NCI-H524 (cell line): ENCODE data around the gene COG5.

ENCODE experiments used
- DNase-seq, 2 experiments: peaks; one replicate each; lab custom pipeline; 2025; lab: John Stamatoyannopoulos, UW

COG5 gene

GRCh38 chr7:107505997-107506673 lies 57.6 kb downstream of the COG5 start:
- DNase-seq: no peak

- no peak for DNase-seq
These were observed 58.4 kb downstream of the COG5 start for GRCh38 chr7:107505362-107505761.

- DNase-seq: no peak
These were observed 60.0 kb downstream of the COG5 start for GRCh38 chr7:107503687-107504086.

- no peak for DNase-seq
These were observed 60.9 kb downstream of the COG5 start for GRCh38 chr7:107502797-107503196.

GRCh38 chr7:107502154-107502553 lies 61.6 kb downstream of the COG5 start:
- DNase-seq: no peak

- DNase-seq: peak in 1 of 2 experiments; percentile 39
These were observed 62.1 kb downstream of the COG5 start for GRCh38 chr7:107501593-107501992.

- no peak for DNase-seq
These were observed 64.0 kb downstream of the COG5 start for GRCh38 chr7:107499731-107500130.

- DNase-seq: no peak
These were observed 68.2 kb downstream of the COG5 start for GRCh38 chr7:107495516-107495915.

- DNase-seq: no peak
These were observed 68.8 kb downstream of the COG5 start for GRCh38 chr7:107494884-107495283.

- no peak for DNase-seq
These were observed 69.4 kb downstream of the COG5 start for GRCh38 chr7:107494315-107494751.

GRCh38 chr7:107492875-107493274 lies 70.8 kb downstream of the COG5 start:
- DNase-seq: no peak

- DNase-seq: no peak
These were observed 77.7 kb downstream of the COG5 start for GRCh38 chr7:107486041-107486440.

GRCh38 chr7:107482571-107482970 lies 81.1 kb downstream of the COG5 start:
- DNase-seq: no peak

- no peak for DNase-seq
These were observed 82.8 kb downstream of the COG5 start for GRCh38 chr7:107480932-107481331.

- DNase-seq: no peak
These were observed 84.4 kb downstream of the COG5 start for GRCh38 chr7:107479303-107479702.

- DNase-seq: no peak
These were observed 89.6 kb downstream of the COG5 start for GRCh38 chr7:107474104-107474521.

GRCh38 chr7:107472116-107472515 lies 91.6 kb downstream of the COG5 start:
- DNase-seq: no peak

- no peak for DNase-seq
These were observed 92.2 kb downstream of the COG5 start for GRCh38 chr7:107471292-107472070.

- no peak for DNase-seq
These were observed 93.8 kb downstream of the COG5 start, which contains the start of gene GPR22 for GRCh38 chr7:107469929-107470328. GPR22 (plus strand) TSS chr7:107470057; CDS start chr7:107474061, 4,004 bp downstream.

GRCh38 chr7:107468824-107469223 lies 94.9 kb downstream of the COG5 start:
- DNase-seq: no peak

GRCh38 chr7:107467972-107468371 lies 95.7 kb downstream of the COG5 start:
- DNase-seq: no peak

GRCh38 chr7:107464666-107465226 lies 99.0 kb downstream of the COG5 start:
- DNase-seq: no peak
